T-helper 2 cell (primary cell): ENCODE measurements around the gene LDB3.
A peak's percentile ranks its signal among the peaks of the same experiment; 100 is the strongest.

ENCODE experiments used
- DNase-seq, 5 experiments: peaks; one replicate each; pipeline versions ENCODE4 v3.0.0 to v3.0.0-alpha.2; 2012 to 2022

Gene LDB3

GRCh38 chr10:86706977-86707376, 38.7 kb downstream of the LDB3 start:
- DNase-seq: no peak

GRCh38 chr10:86707505-86707904, 39.2 kb downstream of the LDB3 start:
- DNase-seq: no peak

- DNase-seq: no peak
Observed at GRCh38 chr10:86708068-86708782, 39.9 kb downstream of the LDB3 start.

GRCh38 chr10:86708783-86709380, 40.6 kb downstream of the LDB3 start:
- no peak for DNase-seq

GRCh38 chr10:86709396-86710185, 41.3 kb downstream of the LDB3 start:
- no peak for DNase-seq

GRCh38 chr10:86710987-86711512, 42.7 kb downstream of the LDB3 start:
- DNase-seq: peak; percentile 66 to 91 (median 76)

- DNase-seq: peak in 3 of 5 experiments; percentile 28 to 70 (median 42)
Observed at GRCh38 chr10:86711513-86712316, 43.4 kb downstream of the LDB3 start.

- peak in 1 of 5 experiments; percentile 42 for DNase-seq
Observed at GRCh38 chr10:86712317-86712707, 44.0 kb downstream of the LDB3 start.

GRCh38 chr10:86715156-86715795, 47.0 kb downstream of the LDB3 start:
- DNase-seq: no peak

GRCh38 chr10:86715836-86716235, 47.5 kb downstream of the LDB3 start:
- DNase-seq: no peak

- DNase-seq: no peak
Observed at GRCh38 chr10:86716466-86716865, 48.2 kb downstream of the LDB3 start.

- DNase-seq: no peak
Observed at GRCh38 chr10:86718556-86718955, 50.2 kb downstream of the LDB3 start.

- DNase-seq: no peak
Observed at GRCh38 chr10:86721232-86721631, 52.9 kb downstream of the LDB3 start.

GRCh38 chr10:86723009-86723408, 54.7 kb downstream of the LDB3 start:
- peak in 1 of 5 experiments; percentile 71 for DNase-seq

- no peak for DNase-seq
Observed at GRCh38 chr10:86724445-86724844, 56.1 kb downstream of the LDB3 start.

GRCh38 chr10:86725980-86726676, 57.8 kb downstream of the LDB3 start:
- DNase-seq: no peak

- DNase-seq: no peak
Observed at GRCh38 chr10:86726677-86726999, 58.3 kb downstream of the LDB3 start.

- no peak for DNase-seq
Observed at GRCh38 chr10:86727470-86727869, 59.2 kb downstream of the LDB3 start.

- DNase-seq: no peak
Observed at GRCh38 chr10:86728056-86728455, 59.7 kb downstream of the LDB3 start.

GRCh38 chr10:86729677-86730076, 61.4 kb downstream of the LDB3 start:
- DNase-seq: no peak

- no peak for DNase-seq
Observed at GRCh38 chr10:86730227-86730626, 61.9 kb downstream of the LDB3 start.

- DNase-seq: no peak
Observed at GRCh38 chr10:86732771-86733170, 64.5 kb downstream of the LDB3 start.
